GM12891 (cell line): ENCODE measurements around the gene ZMYND12.

Source experiments
- DNase-seq: peaks from one replicate; pipeline ENCODE4 v3.0.0; 2011; ENCODE audit warnings: low spot score; ENCODE audit not compliant: insufficient read length
- FAIRE-seq: peaks from 2 replicates; lab custom pipeline; 2011; peaks lifted over from hg19 to GRCh38; lab: Jason Lieb, UNC
- PAX5 ChIP-seq: IDR thresholded peaks from 2 replicates; pipeline ENCODE4 v1.6.1; 2011; ENCODE audit warnings: low read length, moderate library complexity, mild to moderate bottlenecking; ENCODE audit not compliant: insufficient read depth, severe bottlenecking
- POLR2A ChIP-seq: IDR thresholded peaks from 2 replicates; pipeline ENCODE4 v1.6.1; 2011; ENCODE audit warnings: low read depth, low read length, control low read depth
- POLR2AphosphoS5 ChIP-seq: IDR thresholded peaks from 2 replicates; pipeline ENCODE4 v1.6.1; 2011; ENCODE audit warnings: low read depth, low read length, control low read depth
- POU2F2 ChIP-seq: IDR thresholded peaks from 2 replicates; pipeline ENCODE4 v1.6.1; 2011; ENCODE audit warnings: low read depth, mild to moderate bottlenecking, control low read depth, low read length, moderate library complexity
- SPI1 ChIP-seq: IDR thresholded peaks from 2 replicates; pipeline ENCODE4 v1.6.1; 2011; ENCODE audit warnings: low read depth, low read length, control low read depth
- TAF1 ChIP-seq: IDR thresholded peaks from 2 replicates; pipeline ENCODE4 v1.6.1; 2011; ENCODE audit warnings: low read depth, low read length, control low read depth

ZMYND12 gene

DNA sequence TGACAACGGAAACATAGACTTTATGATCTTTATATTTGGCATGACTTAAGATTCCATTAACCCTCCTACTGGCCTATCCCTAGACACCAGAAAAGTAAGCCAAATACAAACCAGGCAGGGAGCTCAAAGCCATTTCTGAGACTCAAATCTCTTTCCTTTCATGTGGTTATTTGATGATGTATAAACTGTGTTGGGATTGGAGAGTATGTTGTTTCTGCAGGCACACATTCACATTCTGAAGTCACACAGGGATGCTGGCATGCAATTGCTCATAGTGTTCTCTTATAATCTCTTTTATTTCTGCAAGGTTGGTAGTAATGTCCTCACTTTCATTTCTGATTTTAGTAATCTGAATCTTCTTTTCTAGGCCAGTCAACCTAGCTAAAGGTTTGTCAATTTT, 5.8 kb downstream of the ZMYND12 start:
- FAIRE-seq (no peak), DNase-seq (no peak)
- no peak for TF ChIP-seq PAX5
- TF ChIP-seq POLR2A: no peak
- no peak for TF ChIP-seq SPI1
- TF ChIP-seq POLR2AphosphoS5: no peak
- TF ChIP-seq TAF1: no peak
- no peak for TF ChIP-seq POU2F2

DNA sequence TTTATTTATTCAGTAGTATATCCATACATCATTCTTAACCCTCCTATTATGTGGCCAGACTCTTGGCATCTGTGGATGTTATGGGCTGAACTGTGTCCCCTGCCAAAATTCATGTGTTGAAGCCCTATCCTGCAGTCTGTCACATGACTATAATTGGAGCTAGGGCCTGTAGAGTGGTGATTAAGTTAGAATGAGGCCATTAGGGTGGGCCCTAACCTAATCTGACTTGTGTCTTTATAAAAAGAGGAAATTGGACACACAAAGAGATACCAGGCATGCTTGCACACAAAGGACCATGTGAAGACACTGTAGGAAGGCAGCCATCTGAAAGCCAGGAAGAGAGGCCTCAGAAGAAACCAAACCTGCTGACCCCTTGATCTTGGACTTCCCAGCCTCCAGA, 6.6 kb downstream of the ZMYND12 start:
- DNase-seq (no peak), FAIRE-seq (no peak)
- TF ChIP-seq POLR2AphosphoS5: no peak
- TF ChIP-seq SPI1: no peak
- TF ChIP-seq POLR2A: no peak
- TF ChIP-seq TAF1: no peak
- no peak for TF ChIP-seq PAX5
- TF ChIP-seq POU2F2: no peak

DNA sequence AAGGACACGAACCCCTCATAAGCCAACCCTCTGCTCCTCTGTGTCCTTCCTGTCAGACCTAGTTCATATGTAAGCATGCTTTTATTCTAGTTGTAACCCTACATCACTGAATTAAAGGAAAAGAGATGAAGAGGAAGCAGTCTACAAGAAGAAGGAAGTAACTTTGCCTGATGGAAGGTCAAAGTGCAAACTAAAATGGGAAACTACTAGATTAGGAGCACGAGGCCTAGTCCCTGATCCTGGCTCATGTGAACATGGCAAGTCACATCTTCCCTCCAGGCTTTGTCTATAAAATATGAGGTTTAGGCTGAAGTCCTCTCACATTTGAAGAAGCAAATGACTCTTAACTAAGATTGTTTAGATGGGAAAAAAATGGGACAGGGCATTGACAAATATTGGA, 13.2 kb downstream of the ZMYND12 start:
- FAIRE-seq (no peak), DNase-seq (no peak)
- TF ChIP-seq TAF1 (no peak), POLR2AphosphoS5 (no peak), PAX5 (no peak), POU2F2 (no peak), POLR2A (no peak), SPI1 (no peak)

DNA sequence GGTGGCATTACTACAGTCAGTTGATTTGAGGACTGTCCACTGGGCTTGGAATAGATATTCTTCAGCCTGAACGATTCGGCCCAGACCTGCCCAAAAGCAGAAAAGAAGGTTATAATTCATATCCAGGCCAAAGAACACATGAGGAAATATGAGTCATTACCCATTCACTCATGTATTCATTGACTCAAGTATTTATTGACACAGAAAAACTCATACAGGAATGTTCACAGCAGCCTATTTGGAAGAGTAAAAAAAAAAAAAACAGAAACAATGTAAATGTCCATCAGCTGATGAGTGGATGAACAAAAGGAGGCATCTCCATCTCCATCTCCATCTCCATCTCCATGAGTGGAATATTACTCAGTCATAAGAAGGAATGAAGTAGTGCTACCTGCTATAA, 15.9 kb downstream of the ZMYND12 start:
- TF ChIP-seq POLR2A: no peak
- TF ChIP-seq POU2F2: no peak
- TF ChIP-seq SPI1: no peak
- no peak for TF ChIP-seq PAX5
- no peak for TF ChIP-seq POLR2AphosphoS5
- no peak for TF ChIP-seq TAF1
- FAIRE-seq (no peak), DNase-seq (no peak)

DNA sequence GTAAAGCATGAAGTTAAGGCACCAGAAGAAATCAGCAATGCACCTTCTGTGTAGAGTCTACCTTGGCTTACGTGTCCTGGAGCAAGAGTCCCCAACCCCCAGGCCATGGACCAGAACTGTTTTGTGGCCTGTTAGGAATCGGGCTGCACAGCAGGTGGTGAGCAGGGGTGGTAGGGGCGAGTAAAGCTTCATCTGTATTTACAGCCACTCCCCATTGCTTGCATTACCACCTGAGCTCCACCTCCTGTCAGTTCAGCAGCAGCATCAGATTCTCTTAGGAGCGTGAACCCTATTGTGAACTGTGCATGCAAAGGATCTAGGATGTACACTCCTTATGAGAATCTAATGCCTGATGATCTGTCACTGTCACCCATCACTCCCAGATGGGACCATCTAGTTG, 21.5 kb downstream of the ZMYND12 start:
- no peak for TF ChIP-seq TAF1
- no peak for TF ChIP-seq POLR2A
- TF ChIP-seq POLR2AphosphoS5: no peak
- no peak for TF ChIP-seq PAX5
- TF ChIP-seq SPI1: no peak
- TF ChIP-seq POU2F2: no peak
- FAIRE-seq (no peak), DNase-seq (no peak)

DNA sequence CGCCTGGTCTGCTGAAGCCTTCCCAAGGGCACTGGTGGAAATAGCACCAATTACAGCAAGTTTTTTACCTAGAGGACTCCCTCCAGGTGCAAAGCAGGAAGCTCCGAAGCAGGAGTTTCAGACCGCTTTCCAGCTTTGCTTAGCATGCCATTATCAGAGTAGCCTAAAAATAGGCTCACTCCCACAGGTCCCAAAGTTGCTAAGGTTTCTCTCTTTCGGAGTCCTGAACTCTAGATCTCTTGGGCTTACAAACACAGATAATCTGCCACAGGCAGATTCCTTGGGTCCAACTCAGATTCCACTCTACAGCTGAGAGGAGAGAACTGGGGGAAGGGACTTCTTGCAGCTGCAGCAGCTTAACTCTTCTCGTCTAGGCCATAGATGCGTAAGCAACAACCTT, 22.5 kb downstream of the ZMYND12 start:
- DNase-seq (no peak), FAIRE-seq (no peak)
- TF ChIP-seq POU2F2 (no peak), TAF1 (no peak), SPI1 (no peak), PAX5 (no peak), POLR2A (no peak), POLR2AphosphoS5 (no peak)

DNA sequence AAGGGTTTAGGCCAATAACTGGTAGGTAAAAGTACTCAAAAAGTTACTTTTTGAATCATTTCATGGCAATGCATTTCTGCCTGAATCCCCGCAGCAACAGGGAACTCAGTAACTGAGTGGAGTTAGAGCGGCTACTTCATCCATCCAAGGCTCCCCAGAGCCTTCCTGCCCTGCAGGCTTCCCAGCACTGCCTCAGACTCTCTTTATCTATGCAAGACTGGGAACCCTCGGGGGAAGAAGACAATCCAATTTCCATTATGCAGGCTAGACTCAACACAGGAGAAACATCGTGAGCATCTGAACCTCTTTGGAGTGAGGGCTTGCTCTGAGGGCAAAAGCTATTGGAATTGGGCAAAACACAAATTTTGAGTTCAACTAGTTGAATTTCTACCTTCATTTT, 23.1 kb downstream of the ZMYND12 start:
- DNase-seq (no peak), FAIRE-seq (no peak)
- TF ChIP-seq POLR2A (no peak), PAX5 (no peak), SPI1 (no peak), POLR2AphosphoS5 (no peak), POU2F2 (no peak), TAF1 (no peak)

DNA sequence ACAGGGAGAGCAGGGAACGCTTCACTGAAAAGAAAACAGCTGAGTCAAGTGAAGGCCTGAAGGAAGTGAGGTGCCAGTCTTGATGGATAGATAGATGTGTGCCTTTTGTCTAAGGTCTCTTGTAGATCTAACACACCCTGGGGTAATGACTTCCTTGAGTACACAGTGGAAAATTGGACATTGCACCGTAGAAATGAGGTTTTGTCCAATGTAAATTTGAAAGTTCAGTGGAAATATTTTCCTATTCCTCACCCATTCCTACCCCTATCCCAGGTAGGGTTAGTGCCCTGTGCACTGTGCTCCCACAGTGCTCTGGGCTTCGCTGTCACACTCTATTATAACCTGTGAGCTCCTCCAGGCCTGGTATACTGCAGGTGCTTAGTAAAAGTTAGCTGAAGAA, 24.3 kb downstream of the ZMYND12 start:
- no peak for FAIRE-seq
- DNase-seq: no peak
- no peak for TF ChIP-seq POU2F2
- TF ChIP-seq TAF1: no peak
- TF ChIP-seq POLR2AphosphoS5: no peak
- no peak for TF ChIP-seq PAX5
- no peak for TF ChIP-seq SPI1
- no peak for TF ChIP-seq POLR2A

DNA sequence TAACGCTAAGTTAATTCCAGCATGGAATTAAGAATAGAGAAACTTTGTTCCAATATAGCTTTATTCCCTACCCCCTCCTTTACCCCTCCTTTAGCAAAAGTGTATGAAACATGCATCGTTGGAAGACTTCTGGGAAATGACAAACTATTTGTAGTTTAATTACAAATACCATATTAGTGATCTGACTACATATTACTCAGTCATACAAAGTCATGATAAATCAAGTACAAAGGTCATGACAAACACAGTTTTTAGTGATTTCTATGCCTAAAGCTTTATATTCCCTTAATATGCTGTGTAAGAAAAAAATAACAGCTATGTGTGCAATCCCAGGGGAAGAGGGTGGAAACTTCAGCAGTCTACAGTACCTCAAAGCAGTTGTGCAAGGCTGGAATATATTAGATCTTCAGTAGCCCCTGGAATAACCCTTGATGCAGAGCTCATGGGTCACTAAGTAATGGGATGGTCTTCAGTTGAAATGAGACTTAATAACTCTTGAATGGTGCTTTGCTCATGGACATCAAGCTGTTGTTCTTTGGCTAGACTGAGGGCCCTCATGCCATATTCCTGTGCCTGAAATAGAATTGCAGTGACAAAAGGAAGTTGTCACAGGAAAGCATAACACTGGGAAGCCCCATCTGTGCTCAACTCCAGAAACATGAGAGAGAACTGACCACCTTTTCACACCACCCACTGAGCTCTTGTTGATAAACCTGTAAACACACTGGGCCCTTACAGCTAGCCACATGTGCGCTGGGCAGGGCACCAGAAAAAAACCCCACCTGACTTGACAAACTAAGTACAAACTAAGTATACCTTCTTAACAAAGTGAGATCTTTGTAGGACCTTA, 25.3 kb downstream of the ZMYND12 start:
- DNase-seq (no peak), FAIRE-seq (no peak)
- no peak for TF ChIP-seq POLR2A
- TF ChIP-seq POU2F2: no peak
- TF ChIP-seq SPI1: no peak
- TF ChIP-seq PAX5: no peak
- no peak for TF ChIP-seq TAF1
- no peak for TF ChIP-seq POLR2AphosphoS5

DNA sequence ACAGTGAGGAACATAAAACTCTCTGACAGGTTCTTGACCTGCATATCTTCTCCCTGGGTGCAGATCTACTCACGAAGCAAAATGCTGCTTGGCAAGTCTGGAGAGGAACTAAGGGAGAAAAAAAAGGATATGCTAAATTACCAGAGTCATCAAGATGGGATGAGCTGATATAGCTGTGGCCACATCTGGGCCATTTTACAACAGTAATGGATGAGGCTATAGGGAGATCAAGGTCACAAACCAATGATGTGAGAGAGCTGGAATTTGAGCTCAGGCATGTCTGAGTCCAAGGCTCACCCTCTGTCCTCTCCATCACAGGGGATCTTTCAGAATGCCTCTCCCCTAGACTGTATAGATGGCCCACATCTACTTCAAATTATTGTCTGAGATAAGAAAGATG, 26.2 kb downstream of the ZMYND12 start:
- FAIRE-seq: no peak
- DNase-seq: no peak
- TF ChIP-seq TAF1 (no peak), POLR2AphosphoS5 (no peak), PAX5 (no peak), POU2F2 (no peak), SPI1 (no peak), POLR2A (no peak)
